ENCODE data around the gene MSRB3. TPM values are rescaled to one million over a fixed set of nuclear protein-coding genes. Genes with fewer than 3 reads are reported as not detected.

The MSRB3 gene
- total and polyA plus RNA-seq, 2 donors (not counting 3 experiments of a cell fraction or from before 2014, with no cell fraction given) = 20.0 to 59.3 TPM

GRCh38 chr12:65343801-65344200 is 65.3 kb downstream of the MSRB3 start:
- H3K9me1 ChIP-seq (replicated peaks; ENCODE audit: control insufficient read depth, extremely low read depth, insufficient read depth, low read length) = no peaks in the 10 kb centered on the region
- POLR2A ChIA-PET = no interaction called here
- no peaks in the 10 kb centered on the region for H3K79me2 ChIP-seq (ENCODE audit: control insufficient read depth, insufficient read depth, low read length)
- H4K20me1 ChIP-seq (replicated peaks; ENCODE audit: control insufficient read depth, extremely low read depth, insufficient read depth, low read length) = no peaks in the 10 kb centered on the region
- H3K27ac ChIP-seq (ENCODE audit: insufficient read depth, low read depth, low read length) = no peak overlapping the region
- CTCF ChIA-PET = interaction anchor here (0.9 to 1.9 kb wide), 7 partner anchors 12 to 213 kb away, joined by 3 to 7 read pairs (median 3); no protein-coding TSS in a partner anchor
- no peak overlapping the region for H3K4me3 ChIP-seq (replicated peaks in 1 of 3; ENCODE audit: insufficient read depth in 1 of 3, low read depth in 1 of 3, low read length in 3 of 3)
- H3K4me1 ChIP-seq (ENCODE audit: control insufficient read depth, extremely low read depth, insufficient read depth, low read length) = no peaks in the 10 kb centered on the region
- DNase-seq (ENCODE audit: low read depth, low spot score) (no peak), FAIRE-seq (no peak)
- H3K9me3 ChIP-seq (replicated peaks; ENCODE audit: control insufficient read depth, insufficient read depth, low read length) = no peaks in the 10 kb centered on the region
- H3K9ac ChIP-seq (replicated peaks; ENCODE audit: extremely low read depth, insufficient read depth, low read length) = no peak overlapping the region
- no peaks in the 10 kb centered on the region for H3K27me3 ChIP-seq (ENCODE audit: control insufficient read depth in 2 of 2, insufficient read depth in 2 of 2, low read length in 2 of 2)
- H3K36me3 ChIP-seq (ENCODE audit: control insufficient read depth in 2 of 2, extremely low read depth in 1 of 2, insufficient read depth in 2 of 2, low read length in 2 of 2) = no peaks in the 10 kb centered on the region
- no peak overlapping the region for H2AFZ ChIP-seq (ENCODE audit: low read depth, low read length)
- dilution Hi-C loops (cut with MboI; ENCODE audit: extremely low pct_ligation_motif_present, low sequenced_read_pairs) (no loop called here), intact Hi-C loops (cut with micrococcal nuclease) (no loop called here)
- BruUV-seq (replicated peaks) = no TSS peak
- no peak overlapping the region for H3K4me2 ChIP-seq (ENCODE audit: insufficient read depth, low read length)
- TF ChIP-seq FOS (IDR thresholded peaks at IDR 0.05; ENCODE audit: borderline replicate concordance, insufficient read depth, low read length) (no peak), POLR2A (IDR thresholded peaks at IDR 0.05; ENCODE audit: low read depth, low read length) (no peak), MYC (IDR thresholded peaks at IDR 0.05; ENCODE audit: low read depth, low read length) (no peak), POLR2AphosphoS5 (IDR thresholded peaks at IDR 0.05; ENCODE audit: insufficient read depth, low read depth, low read length) (no peak), GATA2 (IDR thresholded peaks at IDR 0.05; ENCODE audit: insufficient read depth, insufficient read length, low read depth, low read length) (no peak), EZH2 (IDR thresholded peaks at IDR 0.05; ENCODE audit: borderline replicate concordance, low read depth, low read length, severe bottlenecking) (no peak), JUN (IDR thresholded peaks at IDR 0.05; ENCODE audit: borderline replicate concordance, insufficient read depth, insufficient read length, low read depth) (no peak), CTCF (IDR thresholded peaks at IDR 0.05; ENCODE audit: extremely low read depth in 1 of 2, insufficient read depth in 1 of 2, low read depth in 1 of 2, low read length in 2 of 2) (no peak)
- TF ChIP-seq, protein P1, sequence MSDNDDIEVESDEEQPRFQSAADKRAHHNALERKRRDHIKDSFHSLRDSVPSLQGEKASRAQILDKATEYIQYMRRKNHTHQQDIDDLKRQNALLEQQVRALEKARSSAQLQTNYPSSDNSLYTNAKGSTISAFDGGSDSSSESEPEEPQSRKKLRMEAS (IDR thresholded peaks at IDR 0.05; ENCODE audit: insufficient read depth, insufficient read length) = no peak
